HG02610 (cell line): Measurements from ENCODE around the gene HSPB6.
"Not testable (repeated sequence)": the region's sequence is repeated elsewhere in the genome, so short reads cannot be mapped to it uniquely, and the experiment has no call there.

Experiments used
- ATAC-seq: cut with Tn5 transposase; IDR thresholded peaks from one replicate; pipeline ENCODE4 v1.9.1; 2021; ENCODE audit warnings: mild to moderate bottlenecking, moderate library complexity; ENCODE audit not compliant: unreplicated experiment

HSPB6 gene

GRCh38 chr19:35786299-35787160, 29.7 kb upstream of the HSPB6 start:
- no peak for ATAC-seq

- ATAC-seq: no peak
Observed at GRCh38 chr19:35785339-35785627, 28.5 kb upstream of the HSPB6 start.

GRCh38 chr19:35784503-35785338, 27.9 kb upstream of the HSPB6 start:
- ATAC-seq: no peak

GRCh38 chr19:35783469-35784434, 26.9 kb upstream of the HSPB6 start:
- no peak for ATAC-seq

GRCh38 chr19:35782589-35782988, 25.8 kb upstream of the HSPB6 start:
- ATAC-seq: no peak

- no peak for ATAC-seq
Observed at GRCh38 chr19:35781650-35782049, 24.8 kb upstream of the HSPB6 start.

GRCh38 chr19:35780717-35781116, 23.9 kb upstream of the HSPB6 start:
- no peak for ATAC-seq

GRCh38 chr19:35780058-35780457, 23.2 kb upstream of the HSPB6 start:
- ATAC-seq: no peak

- no peak for ATAC-seq
Observed at GRCh38 chr19:35779033-35779432, 22.2 kb upstream of the HSPB6 start.

GRCh38 chr19:35777961-35778360, 21.1 kb upstream of the HSPB6 start:
- no peak for ATAC-seq

GRCh38 chr19:35777086-35777841, 20.4 kb upstream of the HSPB6 start:
- ATAC-seq: no peak

- ATAC-seq: no peak
Observed at GRCh38 chr19:35776102-35776788, 19.4 kb upstream of the HSPB6 start.

- peak; percentile 96 for ATAC-seq
Observed at GRCh38 chr19:35775298-35776101, 18.7 kb upstream of the HSPB6 start, which contains the start of gene ARHGAP33. TSS of gene ARHGAP33 (plus strand) at chr19:35775564. CDS start at chr19:35775659, 95 bp downstream.

- ATAC-seq: no peak
Observed at GRCh38 chr19:35775046-35775297, 18.1 kb upstream of the HSPB6 start.

- ATAC-seq: no peak
Observed at GRCh38 chr19:35774274-35775045, 17.6 kb upstream of the HSPB6 start.

GRCh38 chr19:35773020-35773806, 16.4 kb upstream of the HSPB6 start:
- no peak for ATAC-seq

GRCh38 chr19:35772362-35772761, 15.5 kb upstream of the HSPB6 start:
- not testable (repeated sequence) for ATAC-seq

GRCh38 chr19:35768082-35768421, 11.2 kb upstream of the HSPB6 start:
- ATAC-seq: no peak
